ENCODE data around the gene RAB3B.
A peak's percentile ranks its signal among the peaks of the same experiment; 100 is the strongest.

Gene RAB3B

DNA sequence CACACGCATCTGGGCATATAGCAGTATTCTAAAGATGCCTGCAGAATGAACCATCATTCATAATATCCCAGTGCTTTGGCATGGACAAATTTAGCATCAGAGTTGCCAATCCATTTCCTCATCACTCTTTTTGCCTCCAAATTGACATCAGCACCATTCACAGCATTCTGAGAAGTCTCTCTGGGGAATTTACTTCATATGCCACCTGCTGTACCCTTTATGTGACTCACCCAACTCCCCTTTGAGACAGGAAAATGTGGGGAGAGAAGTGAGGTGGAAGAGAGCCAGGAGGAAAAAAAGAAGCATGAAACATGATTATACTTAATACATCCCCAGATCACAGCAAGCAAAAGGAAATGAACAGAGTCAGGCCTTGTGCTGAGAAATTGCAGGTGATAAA lies 37.4 kb downstream of the RAB3B start:
- DNase-seq (ENCODE audit: low spot score in 2 of 2) (no peak), ATAC-seq (no peak)
- H3K4me3 Mint-ChIP-seq = no peak overlapping the region
- no peaks in the 10 kb centered on the region for H3K36me3 Mint-ChIP-seq
- H3K27ac Mint-ChIP-seq = no peak overlapping the region
- H3K4me1 Mint-ChIP-seq = peaks cover 6% of the 10 kb centered on the region
- no peaks in the 10 kb centered on the region for H3K9me3 Mint-ChIP-seq

DNA sequence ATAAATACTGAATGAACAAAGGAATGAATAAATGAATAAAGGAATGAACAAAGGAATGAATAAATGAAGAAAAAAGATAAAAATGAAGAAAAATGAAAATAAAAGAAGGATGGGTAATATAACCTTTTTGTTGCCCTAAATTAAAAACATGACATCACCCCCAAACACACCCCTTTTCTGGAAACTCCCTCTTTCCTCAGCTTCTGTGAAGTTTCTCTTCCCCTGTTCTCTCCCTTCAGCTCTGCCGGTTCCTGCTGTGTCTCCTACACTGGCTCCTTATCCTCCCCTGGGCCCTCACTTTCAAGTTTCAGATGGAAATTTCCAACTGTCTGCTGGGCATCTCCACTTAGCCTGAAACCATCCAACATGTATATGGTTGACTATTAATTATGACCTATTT lies 37.9 kb downstream of the RAB3B start:
- H3K4me3 Mint-ChIP-seq = no peak overlapping the region
- ATAC-seq (no peak), DNase-seq (ENCODE audit: low spot score in 2 of 2) (no peak)
- H3K9me3 Mint-ChIP-seq = no peaks in the 10 kb centered on the region
- H3K4me1 Mint-ChIP-seq = peaks cover 6% of the 10 kb centered on the region
- no peaks in the 10 kb centered on the region for H3K36me3 Mint-ChIP-seq
- H3K27ac Mint-ChIP-seq = no peak overlapping the region

DNA sequence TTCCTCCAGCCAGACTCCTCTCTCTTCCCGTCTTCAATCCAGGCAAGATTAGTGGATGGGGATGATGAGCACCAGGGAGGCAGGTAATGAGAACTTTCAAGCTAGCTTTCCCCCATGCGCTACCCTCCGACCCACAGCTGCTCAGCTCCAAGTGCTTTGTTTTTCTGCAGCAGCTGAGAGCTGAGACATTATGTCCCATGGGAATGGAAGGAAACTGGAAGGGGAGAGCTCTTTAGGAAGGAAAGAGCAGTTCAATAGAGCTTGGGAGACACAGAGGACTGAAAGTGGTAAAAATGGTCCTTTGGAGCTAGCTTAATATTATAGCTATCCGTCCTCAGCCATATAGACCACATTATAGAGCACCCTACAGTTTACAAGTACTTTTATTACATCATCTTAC lies 39.8 kb downstream of the RAB3B start:
- H3K4me3 Mint-ChIP-seq = no peak overlapping the region
- no peaks in the 10 kb centered on the region for H3K9me3 Mint-ChIP-seq
- H3K27ac Mint-ChIP-seq = no peak overlapping the region
- peaks cover 6% of the 10 kb centered on the region for H3K4me1 Mint-ChIP-seq
- no peak for DNase-seq (ENCODE audit: low spot score in 2 of 2)
- no peak for ATAC-seq
- H3K36me3 Mint-ChIP-seq = no peaks in the 10 kb centered on the region

DNA sequence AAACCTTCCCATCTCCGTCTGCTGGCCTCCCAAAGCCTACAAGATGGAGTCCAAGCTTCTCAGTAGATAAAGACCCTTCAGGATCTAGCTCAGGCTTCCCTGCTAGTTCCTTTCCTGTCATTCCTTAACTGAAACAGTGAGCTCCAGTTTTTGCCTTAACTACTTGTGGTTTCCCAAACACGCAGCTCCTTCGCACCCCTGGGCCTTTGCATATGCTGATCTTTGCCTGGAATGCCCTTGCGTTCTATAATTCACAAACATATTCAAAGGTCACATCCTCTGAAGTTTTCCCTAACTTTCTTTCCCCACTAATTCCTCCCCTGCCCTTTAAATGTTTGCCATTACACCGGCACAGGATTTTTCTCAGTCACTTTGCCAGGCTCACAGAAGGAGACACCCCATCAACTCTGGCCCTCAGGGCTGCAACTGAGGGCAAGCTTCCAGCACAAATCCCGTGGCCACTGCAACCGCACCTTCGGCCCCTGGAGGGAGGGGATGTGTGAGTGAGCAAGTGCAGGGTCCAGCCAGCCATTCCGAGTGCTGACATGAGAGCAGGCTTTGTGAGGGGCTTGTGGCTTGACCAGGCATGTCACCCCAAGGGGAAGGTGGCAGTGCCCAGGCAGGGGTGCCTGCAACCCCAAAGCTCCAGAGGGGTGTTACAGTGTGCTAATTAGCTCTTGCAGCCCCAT lies 41.3 kb downstream of the RAB3B start:
- ATAC-seq = no peak

DNA sequence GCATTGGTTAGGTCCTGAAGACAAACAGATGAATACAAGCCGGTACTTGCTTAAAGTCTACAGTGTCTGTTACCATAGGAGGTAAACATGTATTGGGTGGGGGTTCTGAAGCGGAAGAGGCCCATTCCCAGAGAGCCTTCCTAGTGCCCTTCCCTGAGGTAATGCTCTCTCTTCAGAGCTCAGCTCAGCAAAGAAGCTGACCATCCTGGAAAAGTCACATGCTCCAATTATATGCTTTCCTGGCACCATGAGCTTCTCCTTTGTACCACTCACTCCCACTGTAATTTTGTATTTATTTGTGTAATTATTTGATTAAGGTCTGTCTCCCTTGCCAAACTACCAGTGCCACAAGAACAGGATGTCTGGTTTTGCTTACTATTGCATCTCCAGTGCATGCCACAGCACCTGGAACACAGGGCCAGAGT lies 42.0 kb downstream of the RAB3B start:
- DNase-seq (ENCODE audit: low spot score in 2 of 2) = no peak
- Mint-ChIP-seq H3K4me1 (peaks cover 6% of the 10 kb centered on the region), H3K9me3 (no peaks in the 10 kb centered on the region), H3K27ac (no peak overlapping the region), H3K36me3 (no peaks in the 10 kb centered on the region), H3K4me3 (no peak overlapping the region)
- ATAC-seq = no peak

More for the DNA sequence above, 41.3 kb downstream of the RAB3B start:
- Mint-ChIP-seq H3K27ac (no peak overlapping the region), H3K36me3 (no peaks in the 10 kb centered on the region), H3K4me3 (no peak overlapping the region), H3K9me3 (no peaks in the 10 kb centered on the region), H3K4me1 (peaks cover 6% of the 10 kb centered on the region)
- no peak for DNase-seq (ENCODE audit: low spot score in 2 of 2)

DNA sequence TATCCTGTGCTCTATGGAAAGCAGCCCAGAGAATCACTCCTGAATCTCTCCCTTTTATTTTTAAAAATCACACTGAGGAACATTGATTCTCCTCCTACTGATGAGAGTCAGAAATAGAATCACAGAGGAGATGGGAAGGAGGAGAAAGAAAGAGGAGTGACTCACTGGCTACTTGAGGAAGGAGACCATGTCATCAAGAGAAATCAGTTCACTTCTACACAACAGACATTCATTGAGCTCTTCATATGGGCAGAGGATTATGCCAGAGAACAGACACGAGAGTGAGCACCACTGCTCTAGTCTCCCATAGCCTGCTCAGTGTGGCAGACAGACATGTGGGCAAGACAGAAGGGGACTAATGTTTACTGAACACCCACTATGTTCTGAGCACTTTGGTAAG lies 44.2 kb downstream of the RAB3B start:
- Mint-ChIP-seq H3K27ac (no peak overlapping the region), H3K36me3 (no peaks in the 10 kb centered on the region), H3K9me3 (peaks cover 4% of the 10 kb centered on the region), H3K4me3 (no peak overlapping the region), H3K4me1 (no peaks in the 10 kb centered on the region)
- ATAC-seq (no peak), DNase-seq (ENCODE audit: low spot score in 2 of 2) (no peak)

DNA sequence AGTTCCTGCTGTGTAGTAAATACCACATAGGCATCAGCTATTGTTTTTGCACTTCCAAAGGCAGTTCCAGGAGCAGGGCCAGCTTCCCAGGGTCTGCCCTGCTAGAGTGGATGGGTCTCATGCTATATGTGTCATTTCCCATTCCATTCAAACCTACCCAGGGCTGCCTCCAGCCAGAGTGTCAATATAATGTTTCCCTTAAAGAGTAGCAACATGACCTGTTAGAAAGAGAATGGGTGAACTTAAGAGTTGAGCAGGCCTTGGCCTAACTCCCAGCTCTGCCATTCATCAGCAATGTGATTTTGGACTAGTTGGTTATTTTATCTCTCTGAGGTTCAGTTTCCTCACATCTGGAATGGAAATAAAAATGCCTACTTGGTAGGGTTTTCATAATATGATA lies 44.9 kb downstream of the RAB3B start:
- ATAC-seq = no peak
- peaks cover 9% of the 10 kb centered on the region for H3K9me3 Mint-ChIP-seq
- DNase-seq (ENCODE audit: low spot score in 2 of 2) = no peak
- H3K4me1 Mint-ChIP-seq = no peaks in the 10 kb centered on the region
- H3K4me3 Mint-ChIP-seq = no peak overlapping the region
- no peaks in the 10 kb centered on the region for H3K36me3 Mint-ChIP-seq
- H3K27ac Mint-ChIP-seq = no peak overlapping the region

DNA sequence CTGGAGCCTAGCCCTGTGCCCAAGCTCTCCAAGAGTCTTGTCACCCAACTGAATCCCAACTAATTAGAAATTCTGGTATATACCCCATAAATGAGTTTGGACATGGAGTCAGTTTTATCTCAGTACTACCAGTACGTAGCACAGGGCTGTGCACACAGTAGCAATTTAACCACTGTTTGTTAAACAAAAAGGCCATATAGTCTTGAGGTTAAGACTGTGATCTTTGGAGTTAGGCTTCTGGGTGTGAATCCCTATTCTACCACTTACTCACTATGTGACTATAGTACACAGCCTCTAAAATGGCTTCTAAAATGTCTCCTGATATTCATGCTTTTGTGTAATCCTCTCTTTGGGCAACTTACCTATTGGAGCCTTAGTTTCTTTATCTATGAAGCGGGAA lies 48.2 kb downstream of the RAB3B start:
- Mint-ChIP-seq H3K4me3 (no peak overlapping the region), H3K36me3 (no peaks in the 10 kb centered on the region), H3K9me3 (peaks cover 9% of the 10 kb centered on the region), H3K4me1 (no peaks in the 10 kb centered on the region), H3K27ac (no peak overlapping the region)
- ATAC-seq (no peak), DNase-seq (ENCODE audit: low spot score in 2 of 2) (no peak)

DNA sequence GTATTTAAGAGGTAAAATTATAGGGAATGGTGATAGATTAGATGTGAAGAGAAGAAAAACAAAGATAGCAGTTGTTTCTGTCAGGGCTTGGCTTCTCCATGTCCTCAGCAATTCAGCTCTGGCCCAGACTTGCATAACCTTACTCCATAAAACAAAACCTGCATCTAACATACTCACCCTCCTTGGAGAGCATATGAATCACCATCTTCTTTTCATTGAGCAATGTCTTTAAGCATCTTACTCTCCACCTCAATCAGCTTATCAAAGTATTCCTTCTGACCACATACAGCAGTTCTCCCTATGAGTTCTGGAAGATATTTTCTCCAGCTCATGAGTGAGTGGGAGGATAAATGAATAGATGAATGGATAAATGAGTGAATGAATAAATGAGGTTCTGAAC lies 49.0 kb downstream of the RAB3B start:
- H3K9me3 Mint-ChIP-seq = peaks cover 9% of the 10 kb centered on the region
- H3K4me1 Mint-ChIP-seq = no peaks in the 10 kb centered on the region
- DNase-seq (ENCODE audit: low spot score in 2 of 2) (no peak), ATAC-seq (no peak)
- no peak overlapping the region for H3K27ac Mint-ChIP-seq
- no peaks in the 10 kb centered on the region for H3K36me3 Mint-ChIP-seq
- H3K4me3 Mint-ChIP-seq = no peak overlapping the region

DNA sequence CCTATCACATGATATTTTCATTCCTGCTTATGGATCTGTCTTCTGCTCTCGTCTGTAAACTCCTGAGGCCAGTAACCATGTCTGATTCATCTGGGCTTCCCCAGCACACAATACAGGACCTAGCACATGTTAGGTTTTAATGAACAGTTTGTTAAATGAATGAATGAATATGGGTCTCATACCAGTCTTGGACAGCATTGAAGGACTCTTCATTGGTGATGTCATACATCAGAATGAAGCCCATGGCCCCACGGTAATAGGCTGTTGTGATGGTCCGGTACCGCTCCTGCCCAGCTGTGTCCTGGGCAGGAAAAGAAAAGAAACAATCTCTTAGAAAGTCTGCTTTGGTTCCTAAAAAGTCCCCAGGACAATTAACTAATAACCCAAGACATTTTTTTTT lies 53.4 kb downstream of the RAB3B start:
- no peaks in the 10 kb centered on the region for H3K4me1 Mint-ChIP-seq
- DNase-seq (ENCODE audit: low spot score in 2 of 2) = no peak
- H3K27ac Mint-ChIP-seq = no peak overlapping the region
- no peaks in the 10 kb centered on the region for H3K36me3 Mint-ChIP-seq
- H3K9me3 Mint-ChIP-seq = peaks cover 7% of the 10 kb centered on the region
- no peak for ATAC-seq
- H3K4me3 Mint-ChIP-seq = no peak overlapping the region

DNA sequence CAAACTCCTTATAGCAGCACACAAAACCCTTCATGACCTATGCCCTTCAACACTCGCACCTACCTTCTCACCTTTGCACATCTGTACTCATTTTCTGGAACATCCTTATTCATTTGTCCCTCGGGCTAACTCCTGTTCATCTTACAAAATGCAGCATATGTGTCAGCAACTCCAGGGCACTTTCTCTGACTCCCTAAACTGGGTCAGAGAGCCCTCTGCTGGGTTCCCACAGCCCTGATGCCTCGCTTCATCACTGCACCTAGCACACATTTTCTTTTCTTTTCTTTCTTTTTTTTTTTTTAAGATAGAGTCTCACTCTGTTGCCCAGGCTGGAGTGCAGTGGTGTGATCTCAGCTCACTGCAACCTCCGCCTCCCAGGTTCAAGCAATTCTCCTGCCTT lies 54.0 kb downstream of the RAB3B start:
- H3K4me3 Mint-ChIP-seq = no peak overlapping the region
- H3K27ac Mint-ChIP-seq = no peak overlapping the region
- no peak for DNase-seq (ENCODE audit: low spot score in 2 of 2)
- H3K4me1 Mint-ChIP-seq = no peaks in the 10 kb centered on the region
- H3K36me3 Mint-ChIP-seq = no peaks in the 10 kb centered on the region
- peaks cover 5% of the 10 kb centered on the region for H3K9me3 Mint-ChIP-seq
- ATAC-seq = no peak

DNA sequence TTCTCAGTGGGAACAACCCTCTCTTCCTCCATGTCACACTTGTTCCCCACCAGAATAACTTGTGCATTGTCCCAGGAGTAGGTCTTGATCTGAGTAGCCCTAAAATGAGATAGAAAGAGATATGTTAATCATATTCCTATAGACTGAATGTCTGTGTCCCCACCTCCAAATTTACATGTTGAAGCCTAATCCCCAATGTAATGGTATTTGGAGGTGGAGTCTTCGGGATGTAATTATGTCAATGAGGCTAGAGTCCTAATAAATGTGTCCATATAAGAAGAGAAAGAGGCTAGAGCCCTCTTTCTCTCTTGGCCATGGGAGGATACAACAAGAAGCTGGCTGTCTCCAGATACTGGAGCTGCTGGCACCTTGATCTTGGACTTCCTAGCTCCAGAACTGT lies 57.2 kb downstream of the RAB3B start:
- DNase-seq (ENCODE audit: low spot score in 2 of 2) = no peak
- Mint-ChIP-seq H3K36me3 (no peaks in the 10 kb centered on the region), H3K4me1 (no peaks in the 10 kb centered on the region)

DNA sequence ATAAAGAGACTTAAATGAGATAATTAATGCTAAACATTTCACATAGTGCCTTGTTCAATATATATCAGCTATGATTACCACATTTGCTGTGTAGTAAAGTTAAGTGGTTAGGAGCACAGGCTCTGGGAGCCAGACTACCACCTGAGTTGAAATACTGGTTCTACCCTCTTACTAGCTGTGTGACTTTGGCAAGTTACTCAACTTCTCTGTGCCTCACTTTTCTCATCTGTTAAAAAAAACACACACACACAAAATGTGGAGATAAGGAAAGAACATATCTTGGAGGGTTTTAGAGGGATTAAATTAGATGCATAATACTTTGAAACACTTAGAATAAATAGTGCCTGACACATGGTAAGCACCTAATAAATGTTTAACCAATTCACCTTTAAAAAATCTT lies 60.2 kb downstream of the RAB3B start:
- DNase-seq (ENCODE audit: low spot score in 2 of 2) (no peak), ATAC-seq (no peak)
- no peak overlapping the region for H3K27ac Mint-ChIP-seq
- H3K4me1 Mint-ChIP-seq = no peaks in the 10 kb centered on the region
- H3K4me3 Mint-ChIP-seq = no peak overlapping the region
- H3K36me3 Mint-ChIP-seq = no peaks in the 10 kb centered on the region
- no peaks in the 10 kb centered on the region for H3K9me3 Mint-ChIP-seq

More for the DNA sequence above, 57.2 kb downstream of the RAB3B start:
- no peaks in the 10 kb centered on the region for H3K9me3 Mint-ChIP-seq
- H3K27ac Mint-ChIP-seq = no peak overlapping the region
- ATAC-seq = no peak
- no peak overlapping the region for H3K4me3 Mint-ChIP-seq

DNA sequence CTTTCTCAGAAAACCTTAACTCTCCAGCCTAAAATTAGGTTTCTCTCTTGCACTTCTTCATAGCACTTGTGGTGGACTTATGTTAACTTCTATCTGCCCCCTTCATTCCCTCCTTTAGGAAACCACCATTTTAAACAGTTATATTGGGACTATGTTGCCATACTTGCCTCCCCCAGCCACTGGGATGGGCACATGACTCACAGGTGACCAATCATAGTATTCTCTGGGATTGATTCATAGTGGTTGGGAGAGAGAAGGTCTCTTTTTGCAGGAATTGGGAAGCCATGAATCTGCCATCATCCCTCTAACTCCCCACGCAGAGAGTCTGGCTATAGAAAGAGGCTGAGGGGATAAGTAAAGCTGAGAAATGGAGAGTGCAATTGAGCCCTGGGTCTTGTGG lies 61.6 kb downstream of the RAB3B start:
- Mint-ChIP-seq H3K9me3 (no peaks in the 10 kb centered on the region), H3K27ac (no peak overlapping the region), H3K36me3 (no peaks in the 10 kb centered on the region), H3K4me1 (no peaks in the 10 kb centered on the region), H3K4me3 (no peak overlapping the region)
- DNase-seq (ENCODE audit: low spot score in 2 of 2) = no peak
- ATAC-seq = no peak

DNA sequence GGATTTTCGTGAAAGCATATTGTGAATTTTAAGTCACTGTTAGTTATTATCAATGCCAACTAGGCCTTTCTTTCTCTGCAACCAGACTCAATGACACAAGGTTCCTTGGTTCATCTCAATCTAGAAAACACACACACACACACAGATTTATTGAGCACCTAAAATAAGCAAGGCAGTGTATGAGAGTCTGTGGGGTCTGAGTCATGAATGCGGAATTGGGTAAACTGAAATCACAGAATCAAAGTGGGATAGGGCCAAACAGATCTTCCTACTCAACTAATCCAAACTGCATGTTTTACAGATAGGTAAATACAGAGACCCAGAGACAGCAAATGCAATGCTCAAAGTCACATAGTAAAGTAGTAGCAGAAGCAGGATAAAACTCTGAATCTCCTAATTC lies 63.5 kb downstream of the RAB3B start:
- Mint-ChIP-seq H3K4me1 (no peaks in the 10 kb centered on the region), H3K4me3 (no peak overlapping the region), H3K9me3 (no peaks in the 10 kb centered on the region), H3K36me3 (no peaks in the 10 kb centered on the region), H3K27ac (no peak overlapping the region)
- ATAC-seq = no peak
- no peak for DNase-seq (ENCODE audit: low spot score in 2 of 2)

DNA sequence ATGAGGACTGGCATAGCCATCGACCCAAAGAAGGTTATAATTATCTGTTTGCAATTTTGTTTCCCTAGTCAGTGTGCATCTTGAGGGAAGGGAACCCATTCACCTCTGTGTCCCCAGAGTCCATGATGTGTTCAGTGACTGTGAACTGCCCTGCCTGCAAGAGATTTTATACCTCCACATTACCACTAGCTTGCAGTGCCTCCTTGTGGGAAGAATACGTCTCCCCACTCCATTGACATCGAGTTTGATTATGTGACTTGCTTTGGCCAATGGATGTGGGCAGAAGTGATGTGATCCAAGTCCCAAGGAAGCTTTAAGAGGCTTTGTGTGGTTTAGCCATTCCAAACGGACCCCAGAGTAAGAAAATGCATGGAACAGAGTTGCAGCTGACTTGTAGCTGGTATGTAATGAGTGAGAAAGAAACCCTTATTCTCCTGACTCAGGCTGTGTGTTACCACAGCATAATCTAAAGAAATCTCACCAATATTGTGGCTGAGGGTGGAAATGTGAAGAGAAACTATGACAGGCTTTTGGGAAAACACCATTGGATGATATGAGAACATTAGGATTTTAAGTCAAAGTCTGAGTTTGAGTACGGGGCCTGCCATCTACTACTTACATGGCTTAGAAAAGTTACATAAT lies 64.2 kb downstream of the RAB3B start:
- DNase-seq (ENCODE audit: low spot score in 2 of 2) (no peak), ATAC-seq (peak; percentile 76)
- Mint-ChIP-seq H3K4me3 (no peak overlapping the region), H3K36me3 (no peaks in the 10 kb centered on the region), H3K27ac (no peak overlapping the region), H3K4me1 (no peaks in the 10 kb centered on the region), H3K9me3 (no peaks in the 10 kb centered on the region)

Data from stimulated activated effector memory CD8-positive, alpha-beta T cell treated with anti-CD3 and anti-CD28 coated beads, Interleukin-12 subunit alpha, Interleukin-12 subunit beta, amount 100 ng/mL, for 72 hours (primary cell).